Endothelial cell of umbilical vein (primary cell): Measurements from ENCODE around the gene ZNF311.

Experiments
- EZH2 ChIP-seq: IDR thresholded peaks from 2 replicates; pipeline ENCODE4 v1.6.1; 2012; ENCODE audit warnings: borderline replicate concordance, low read depth, mild to moderate bottlenecking, moderate library complexity, low read length, inconsistent platforms; ENCODE audit not compliant: severe bottlenecking
- FOS ChIP-seq: IDR thresholded peaks from 2 replicates; pipeline ENCODE4 v1.6.1; 2011; ENCODE audit warnings: mild to moderate bottlenecking, low read length, moderate library complexity, borderline replicate concordance; ENCODE audit not compliant: insufficient read depth
- GATA2 ChIP-seq: IDR thresholded peaks from 2 replicates; pipeline ENCODE4 v1.7.0; 2011; ENCODE audit warnings: low read depth, mild to moderate bottlenecking, moderate library complexity, mixed read lengths, low read length; ENCODE audit not compliant: insufficient read length, insufficient read depth
- MAX ChIP-seq: IDR thresholded peaks from 2 replicates; pipeline ENCODE4 v1.6.1; 2011; ENCODE audit not compliant: insufficient read depth, insufficient read length
- MYC ChIP-seq: IDR thresholded peaks from one replicate; pipeline ENCODE4 v1.6.1; 2011; ENCODE audit warnings: mild to moderate bottlenecking, low read depth, low read length
- POLR2A ChIP-seq: IDR thresholded peaks from 2 replicates; pipeline ENCODE4 v1.6.1; 2012; ENCODE audit warnings: low read depth, mild to moderate bottlenecking, control low read depth, low read length
- POLR2AphosphoS5 ChIP-seq: IDR thresholded peaks from 2 replicates; pipeline ENCODE4 v1.6.1; 2012; ENCODE audit warnings: low read depth, mild to moderate bottlenecking, control low read depth, low read length, moderate library complexity; ENCODE audit not compliant: insufficient read depth
- TF ChIP-seq, protein P1 (sequence below), 2 donors: IDR thresholded peaks; 1 replicate in 1 of 2; 2 replicates in 1 of 2; pipeline ENCODE4 v1.5.1; 2011; ENCODE audit warnings: low read length in 2 of 2, mild to moderate bottlenecking in 2 of 2, moderate library complexity in 2 of 2, control low read depth in 1 of 2, inconsistent platforms in 1 of 2, low read depth in 1 of 2; ENCODE audit not compliant: insufficient read depth in 1 of 2; ENCODE audit errors: extremely low read depth in 1 of 2

- TF ChIP-seq, protein P1, sequence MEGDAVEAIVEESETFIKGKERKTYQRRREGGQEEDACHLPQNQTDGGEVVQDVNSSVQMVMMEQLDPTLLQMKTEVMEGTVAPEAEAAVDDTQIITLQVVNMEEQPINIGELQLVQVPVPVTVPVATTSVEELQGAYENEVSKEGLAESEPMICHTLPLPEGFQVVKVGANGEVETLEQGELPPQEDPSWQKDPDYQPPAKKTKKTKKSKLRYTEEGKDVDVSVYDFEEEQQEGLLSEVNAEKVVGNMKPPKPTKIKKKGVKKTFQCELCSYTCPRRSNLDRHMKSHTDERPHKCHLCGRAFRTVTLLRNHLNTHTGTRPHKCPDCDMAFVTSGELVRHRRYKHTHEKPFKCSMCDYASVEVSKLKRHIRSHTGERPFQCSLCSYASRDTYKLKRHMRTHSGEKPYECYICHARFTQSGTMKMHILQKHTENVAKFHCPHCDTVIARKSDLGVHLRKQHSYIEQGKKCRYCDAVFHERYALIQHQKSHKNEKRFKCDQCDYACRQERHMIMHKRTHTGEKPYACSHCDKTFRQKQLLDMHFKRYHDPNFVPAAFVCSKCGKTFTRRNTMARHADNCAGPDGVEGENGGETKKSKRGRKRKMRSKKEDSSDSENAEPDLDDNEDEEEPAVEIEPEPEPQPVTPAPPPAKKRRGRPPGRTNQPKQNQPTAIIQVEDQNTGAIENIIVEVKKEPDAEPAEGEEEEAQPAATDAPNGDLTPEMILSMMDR (IDR thresholded peaks at IDR 0.05; ENCODE audit: extremely low read depth in 1 of 2, insufficient read depth in 1 of 2, low read depth in 1 of 2, low read length in 2 of 2) = no peak
- TF ChIP-seq POLR2A (no peak), MAX (no peak), EZH2 (no peak), POLR2AphosphoS5 (no peak), MYC (no peak), FOS (no peak), GATA2 (no peak)
These were observed 24.8 kb downstream of the ZNF311 start for GRCh38 chr6:28980137-28980851.
